WTC11 (cell line): ENCODE measurements around the gene ZC3H4. TPM values are rescaled to one million over a fixed set of nuclear protein-coding genes. Genes with fewer than 3 reads are reported as not detected.

Source experiments
- ATAC-seq: fragments of 200-7000 bp; cut with Tn5 transposase; 2 replicates; pipeline ENCODE4 v1.10.0; 2021; ENCODE audit warnings: mild to moderate bottlenecking, moderate library complexity
- CTCF ChIA-PET: fragments of 300-600 bp; sonication (Branson Sonifier 250); formaldehyde crosslinking; loops from one replicate; lab custom pipeline; 2021; ENCODE audit warnings: antibody characterized with exemption; lab: Charles Lee
- POLR2A ChIA-PET: fragments of 350-600 bp; sonication (Branson Sonifier 250); formaldehyde crosslinking; loops from one replicate; lab custom pipeline; 2021; ENCODE audit warnings: antibody characterized with exemption; lab: Charles Lee
- DNase-seq: peaks from one replicate; pipeline ENCODE4 v3.0.0; 2021; ENCODE audit warnings: low spot score
- H3K27ac Mint-ChIP-seq: 2 replicates; pipeline ENCODE4 v1.8.0; 2021; ENCODE audit warnings: mixed read lengths
- H3K27me3 Mint-ChIP-seq: 2 replicates; pipeline ENCODE4 v1.8.0; 2021; ENCODE audit warnings: low read depth, mild to moderate bottlenecking, moderate library complexity, mixed read lengths
- H3K36me3 Mint-ChIP-seq: 2 replicates; pipeline ENCODE4 v1.8.0; 2021; ENCODE audit warnings: mixed read lengths
- H3K4me1 Mint-ChIP-seq: 2 replicates; pipeline ENCODE4 v1.8.0; 2022; ENCODE audit warnings: mixed read lengths
- H3K4me3 Mint-ChIP-seq: 2 replicates; pipeline ENCODE4 v1.8.0; 2021; ENCODE audit warnings: mild to moderate bottlenecking, moderate library complexity, mixed read lengths
- H3K9me3 Mint-ChIP-seq: 2 replicates; pipeline ENCODE4 v1.8.0; 2021; ENCODE audit warnings: mixed read lengths
- ATF1 ChIP-seq: sonication (generic); formaldehyde crosslinking; IDR thresholded peaks from 2 replicates; pipeline ENCODE4 v1.8.1; 2023; ENCODE audit warnings: mild to moderate bottlenecking, moderate library complexity, missing genetic modification reagents
- GTF2I ChIP-seq: fragments of 250-450 bp; sonication (Bioruptor Pico); conservative IDR thresholded peaks from 2 replicates; pipeline ENCODE4 v1.4.0; 2021; ENCODE audit warnings: mild to moderate bottlenecking
- HMGA2 ChIP-seq: fragments of 250-450 bp; sonication (Bioruptor Pico); IDR thresholded peaks from 2 replicates; pipeline ENCODE4 v1.4.0; 2021; ENCODE audit warnings: mild to moderate bottlenecking, moderate library complexity
- KAT7 ChIP-seq: sonication (generic); formaldehyde crosslinking; IDR thresholded peaks from 2 replicates; pipeline ENCODE4 v1.8.1; 2023; ENCODE audit warnings: missing genetic modification reagents, mild to moderate bottlenecking, borderline replicate concordance
- OVOL2 ChIP-seq: fragments of 250-450 bp; sonication (Bioruptor Pico); IDR thresholded peaks from 2 replicates; pipeline ENCODE4 v1.9.0; 2021; ENCODE audit warnings: mild to moderate bottlenecking, borderline replicate concordance
- PRRX2 ChIP-seq: fragments of 250-450 bp; sonication (Bioruptor Pico); IDR thresholded peaks from 2 replicates; pipeline ENCODE4 v1.8.0; 2021; ENCODE audit warnings: mild to moderate bottlenecking
- TCF7 ChIP-seq: sonication (generic); formaldehyde crosslinking; IDR thresholded peaks from 2 replicates; pipeline ENCODE4 v1.8.0; 2022; ENCODE audit warnings: mild to moderate bottlenecking, low read depth, missing genetic modification reagents, moderate library complexity
- ZNF121 ChIP-seq: sonication (generic); formaldehyde crosslinking; IDR thresholded peaks from 2 replicates; pipeline ENCODE4 v1.8.0; 2023; ENCODE audit warnings: missing genetic modification reagents
- ZNF219 ChIP-seq: sonication (generic); formaldehyde crosslinking; IDR thresholded peaks from 2 replicates; pipeline ENCODE4 v1.8.0; 2023; ENCODE audit warnings: missing genetic modification reagents, mild to moderate bottlenecking, borderline replicate concordance
- ZNF263 ChIP-seq: sonication (generic); formaldehyde crosslinking; IDR thresholded peaks from 2 replicates; pipeline ENCODE4 v1.8.1; 2022; ENCODE audit warnings: low read depth, mild to moderate bottlenecking, moderate library complexity, missing genetic modification reagents
- ZNF416 ChIP-seq: fragments of 250-450 bp; sonication (Bioruptor Pico); IDR thresholded peaks from 2 replicates; pipeline ENCODE4 v1.9.0; 2021; ENCODE audit warnings: mild to moderate bottlenecking, inconsistent platforms
- ZNF423 ChIP-seq: fragments of 250-450 bp; sonication (Bioruptor Pico); IDR thresholded peaks from 2 replicates; pipeline ENCODE4 v2.1.2; 2022; ENCODE audit warnings: mild to moderate bottlenecking, moderate library complexity
- total RNA-seq: library from RNA; stranded (reverse); gene quantifications from 3 replicates; pipeline ENCODE4 v1.2.3, GENCODE V29; 2021
- TF ChIP-seq, protein P1 (sequence below): fragments of 250-450 bp; sonication (Bioruptor Pico); conservative IDR thresholded peaks from 2 replicates; pipeline ENCODE4 v1.9.0; 2021; ENCODE audit warnings: mild to moderate bottlenecking
- TF ChIP-seq, protein P2 (sequence below): sonication (generic); formaldehyde crosslinking; IDR thresholded peaks from 2 replicates; pipeline ENCODE4 v1.8.0; 2023; ENCODE audit warnings: missing genetic modification reagents, mild to moderate bottlenecking, borderline replicate concordance
- TF ChIP-seq, protein P3 (sequence below): fragments of 250-450 bp; sonication (Bioruptor Pico); IDR thresholded peaks from 2 replicates; pipeline ENCODE4 v1.9.0; 2021; ENCODE audit warnings: mild to moderate bottlenecking
- TF ChIP-seq, protein P4 (sequence below): fragments of 200-600 bp; IDR thresholded peaks from 2 replicates; pipeline ENCODE4 v1.8.0; 2022; ENCODE audit warnings: antibody characterized with exemption
- TF ChIP-seq, protein P5 (sequence below): fragments of 250-450 bp; sonication (Bioruptor Pico); IDR thresholded peaks from 2 replicates; pipeline ENCODE4 v1.9.0; 2021; ENCODE audit warnings: mild to moderate bottlenecking
- TF ChIP-seq, protein P6 (sequence below): sonication (generic); formaldehyde crosslinking; IDR thresholded peaks from 2 replicates; pipeline ENCODE4 v1.8.1; 2023; ENCODE audit warnings: mild to moderate bottlenecking, missing genetic modification reagents, borderline replicate concordance

The ZC3H4 gene
- total RNA-seq, 1 experiment from 2014 or later: 67.2 TPM

DNA sequence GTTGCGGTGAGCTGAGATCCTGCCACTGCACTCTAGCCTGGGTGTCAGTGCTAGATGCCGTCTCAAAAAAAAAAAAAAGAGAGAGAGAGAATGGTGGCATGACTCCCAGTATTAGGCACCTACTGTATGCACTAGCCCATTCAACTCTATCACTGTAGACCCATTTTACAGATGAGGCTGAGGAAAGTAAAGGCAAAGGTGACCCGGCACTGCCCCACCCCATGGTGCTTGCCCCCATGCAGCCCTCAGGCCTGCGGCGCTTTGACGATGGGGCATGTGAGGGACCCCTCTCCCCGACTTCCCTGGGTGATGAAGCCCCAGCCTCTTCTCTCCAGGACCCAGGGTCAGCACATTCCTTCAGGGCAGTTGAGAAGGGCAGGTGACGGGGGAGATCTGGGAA lies 86.7 kb downstream of the ZC3H4 start:
- peaks cover 18% of the 10 kb centered on the region for H3K4me1 Mint-ChIP-seq
- no peak overlapping the region for H3K4me3 Mint-ChIP-seq
- H3K27me3 Mint-ChIP-seq: peaks cover 92% of the 10 kb centered on the region
- H3K9me3 Mint-ChIP-seq: no peaks in the 10 kb centered on the region
- TF ChIP-seq GTF2I (CRISPR knock-in tag): 0 out of 2 replicates have a peak, but pooled peaks have one; percentile 43
- no peak for TF ChIP-seq OVOL2
- TF ChIP-seq, all 79 proteins: peak for 1
- POLR2A ChIA-PET: no interaction called here
- CTCF ChIA-PET: interaction anchor here (2.3 kb wide), 1 partner anchor 14 kb away, joined by 13 read pairs; no protein-coding TSS in a partner anchor
- DNase-seq: no peak
- no peak overlapping the region for H3K27ac Mint-ChIP-seq
- no peaks in the 10 kb centered on the region for H3K36me3 Mint-ChIP-seq
- no peak for ATAC-seq

DNA sequence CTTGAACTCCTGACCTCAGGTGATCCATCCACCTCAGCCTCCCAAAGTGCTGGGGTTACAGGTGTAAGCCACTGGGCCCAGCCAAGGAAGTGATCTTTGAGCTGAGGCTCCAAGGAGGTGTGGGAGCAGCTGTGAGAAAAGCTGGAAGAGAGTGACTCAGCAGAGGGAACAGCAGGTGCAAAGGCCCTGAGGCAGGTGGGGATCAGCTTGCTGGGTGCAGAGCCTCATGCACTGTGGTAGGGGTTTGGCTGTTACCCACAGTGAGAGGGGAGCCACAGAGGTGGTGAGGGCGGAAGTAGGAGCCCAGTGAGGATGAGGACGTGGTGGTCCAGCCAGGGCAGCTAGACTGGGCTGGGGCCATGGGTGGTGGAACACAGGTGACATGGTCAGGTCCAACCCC lies 87.4 kb downstream of the ZC3H4 start:
- H3K4me1 Mint-ChIP-seq: peaks cover 18% of the 10 kb centered on the region
- H3K27me3 Mint-ChIP-seq: peaks cover 92% of the 10 kb centered on the region
- DNase-seq (no peak), ATAC-seq (no peak)
- POLR2A ChIA-PET: interaction anchor here (0.6 kb wide), 1 partner anchor 84 kb away, joined by 3 read pairs; no protein-coding TSS in a partner anchor
- TF ChIP-seq HMGA2 (CRISPR knock-in tag): no peak
- TF ChIP-seq, protein P1, sequence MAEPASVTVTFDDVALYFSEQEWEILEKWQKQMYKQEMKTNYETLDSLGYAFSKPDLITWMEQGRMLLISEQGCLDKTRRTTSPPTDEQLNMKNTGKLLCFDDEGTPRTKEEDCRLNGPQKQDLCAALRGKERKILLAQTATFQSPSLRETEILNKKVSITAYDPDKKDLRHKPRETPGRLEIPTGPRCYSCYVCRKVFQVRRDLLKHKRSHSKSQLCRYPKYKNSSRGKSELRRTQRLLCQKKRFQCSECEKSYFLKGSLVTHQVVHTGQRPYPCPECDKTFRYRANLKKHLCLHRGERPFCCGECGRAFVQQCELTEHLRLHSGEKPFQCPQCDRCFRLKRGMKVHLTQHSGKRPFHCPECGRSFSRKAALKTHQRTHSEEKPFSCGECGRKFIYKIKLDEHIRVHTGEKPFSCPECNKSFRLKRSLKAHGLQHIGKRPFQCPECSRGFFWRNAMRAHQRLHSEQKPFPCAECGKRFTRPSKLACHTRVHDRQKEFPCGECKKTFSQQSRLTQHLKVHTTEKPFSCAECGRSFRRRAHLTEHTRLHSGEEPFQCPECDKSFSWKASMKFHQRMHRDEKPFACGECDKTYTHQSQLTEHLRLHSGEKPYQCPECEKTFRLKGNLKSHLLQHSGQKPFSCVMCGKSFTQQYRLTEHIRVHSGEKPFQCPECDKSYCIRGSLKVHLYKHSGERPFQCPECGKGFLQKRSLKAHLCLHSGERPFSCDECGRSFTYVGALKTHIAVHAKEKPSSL: no peak
- TF ChIP-seq ZNF121: no peak
- no peak for TF ChIP-seq ATF1 (CRISPR knock-in tag)
- TF ChIP-seq ZNF416 (CRISPR knock-in tag): no peak
- TF ChIP-seq TCF7: no peak
- no peak for TF ChIP-seq ZNF423
- TF ChIP-seq, protein P2, sequence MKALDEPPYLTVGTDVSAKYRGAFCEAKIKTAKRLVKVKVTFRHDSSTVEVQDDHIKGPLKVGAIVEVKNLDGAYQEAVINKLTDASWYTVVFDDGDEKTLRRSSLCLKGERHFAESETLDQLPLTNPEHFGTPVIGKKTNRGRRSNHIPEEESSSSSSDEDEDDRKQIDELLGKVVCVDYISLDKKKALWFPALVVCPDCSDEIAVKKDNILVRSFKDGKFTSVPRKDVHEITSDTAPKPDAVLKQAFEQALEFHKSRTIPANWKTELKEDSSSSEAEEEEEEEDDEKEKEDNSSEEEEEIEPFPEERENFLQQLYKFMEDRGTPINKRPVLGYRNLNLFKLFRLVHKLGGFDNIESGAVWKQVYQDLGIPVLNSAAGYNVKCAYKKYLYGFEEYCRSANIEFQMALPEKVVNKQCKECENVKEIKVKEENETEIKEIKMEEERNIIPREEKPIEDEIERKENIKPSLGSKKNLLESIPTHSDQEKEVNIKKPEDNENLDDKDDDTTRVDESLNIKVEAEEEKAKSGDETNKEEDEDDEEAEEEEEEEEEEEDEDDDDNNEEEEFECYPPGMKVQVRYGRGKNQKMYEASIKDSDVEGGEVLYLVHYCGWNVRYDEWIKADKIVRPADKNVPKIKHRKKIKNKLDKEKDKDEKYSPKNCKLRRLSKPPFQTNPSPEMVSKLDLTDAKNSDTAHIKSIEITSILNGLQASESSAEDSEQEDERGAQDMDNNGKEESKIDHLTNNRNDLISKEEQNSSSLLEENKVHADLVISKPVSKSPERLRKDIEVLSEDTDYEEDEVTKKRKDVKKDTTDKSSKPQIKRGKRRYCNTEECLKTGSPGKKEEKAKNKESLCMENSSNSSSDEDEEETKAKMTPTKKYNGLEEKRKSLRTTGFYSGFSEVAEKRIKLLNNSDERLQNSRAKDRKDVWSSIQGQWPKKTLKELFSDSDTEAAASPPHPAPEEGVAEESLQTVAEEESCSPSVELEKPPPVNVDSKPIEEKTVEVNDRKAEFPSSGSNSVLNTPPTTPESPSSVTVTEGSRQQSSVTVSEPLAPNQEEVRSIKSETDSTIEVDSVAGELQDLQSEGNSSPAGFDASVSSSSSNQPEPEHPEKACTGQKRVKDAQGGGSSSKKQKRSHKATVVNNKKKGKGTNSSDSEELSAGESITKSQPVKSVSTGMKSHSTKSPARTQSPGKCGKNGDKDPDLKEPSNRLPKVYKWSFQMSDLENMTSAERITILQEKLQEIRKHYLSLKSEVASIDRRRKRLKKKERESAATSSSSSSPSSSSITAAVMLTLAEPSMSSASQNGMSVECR (CRISPR knock-in tag): no peak
- TF ChIP-seq, protein P3, sequence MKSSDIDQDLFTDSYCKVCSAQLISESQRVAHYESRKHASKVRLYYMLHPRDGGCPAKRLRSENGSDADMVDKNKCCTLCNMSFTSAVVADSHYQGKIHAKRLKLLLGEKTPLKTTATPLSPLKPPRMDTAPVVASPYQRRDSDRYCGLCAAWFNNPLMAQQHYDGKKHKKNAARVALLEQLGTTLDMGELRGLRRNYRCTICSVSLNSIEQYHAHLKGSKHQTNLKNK: no peak
- TF ChIP-seq ZNF219: no peak
- TF ChIP-seq PRRX2 (CRISPR knock-in tag): no peak
- no peak for TF ChIP-seq KAT7 (CRISPR knock-in tag)
- TF ChIP-seq, protein P4, sequence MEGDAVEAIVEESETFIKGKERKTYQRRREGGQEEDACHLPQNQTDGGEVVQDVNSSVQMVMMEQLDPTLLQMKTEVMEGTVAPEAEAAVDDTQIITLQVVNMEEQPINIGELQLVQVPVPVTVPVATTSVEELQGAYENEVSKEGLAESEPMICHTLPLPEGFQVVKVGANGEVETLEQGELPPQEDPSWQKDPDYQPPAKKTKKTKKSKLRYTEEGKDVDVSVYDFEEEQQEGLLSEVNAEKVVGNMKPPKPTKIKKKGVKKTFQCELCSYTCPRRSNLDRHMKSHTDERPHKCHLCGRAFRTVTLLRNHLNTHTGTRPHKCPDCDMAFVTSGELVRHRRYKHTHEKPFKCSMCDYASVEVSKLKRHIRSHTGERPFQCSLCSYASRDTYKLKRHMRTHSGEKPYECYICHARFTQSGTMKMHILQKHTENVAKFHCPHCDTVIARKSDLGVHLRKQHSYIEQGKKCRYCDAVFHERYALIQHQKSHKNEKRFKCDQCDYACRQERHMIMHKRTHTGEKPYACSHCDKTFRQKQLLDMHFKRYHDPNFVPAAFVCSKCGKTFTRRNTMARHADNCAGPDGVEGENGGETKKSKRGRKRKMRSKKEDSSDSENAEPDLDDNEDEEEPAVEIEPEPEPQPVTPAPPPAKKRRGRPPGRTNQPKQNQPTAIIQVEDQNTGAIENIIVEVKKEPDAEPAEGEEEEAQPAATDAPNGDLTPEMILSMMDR: no peak
- no peak overlapping the region for H3K27ac Mint-ChIP-seq
- H3K9me3 Mint-ChIP-seq: no peaks in the 10 kb centered on the region
- H3K4me3 Mint-ChIP-seq: no peak overlapping the region
- H3K36me3 Mint-ChIP-seq: no peaks in the 10 kb centered on the region
- CTCF ChIA-PET: interaction anchor here (1.1 to 2.3 kb wide), 3 partner anchors 10 to 22 kb away, joined by 3 to 13 read pairs (median 3); no protein-coding TSS in a partner anchor

DNA sequence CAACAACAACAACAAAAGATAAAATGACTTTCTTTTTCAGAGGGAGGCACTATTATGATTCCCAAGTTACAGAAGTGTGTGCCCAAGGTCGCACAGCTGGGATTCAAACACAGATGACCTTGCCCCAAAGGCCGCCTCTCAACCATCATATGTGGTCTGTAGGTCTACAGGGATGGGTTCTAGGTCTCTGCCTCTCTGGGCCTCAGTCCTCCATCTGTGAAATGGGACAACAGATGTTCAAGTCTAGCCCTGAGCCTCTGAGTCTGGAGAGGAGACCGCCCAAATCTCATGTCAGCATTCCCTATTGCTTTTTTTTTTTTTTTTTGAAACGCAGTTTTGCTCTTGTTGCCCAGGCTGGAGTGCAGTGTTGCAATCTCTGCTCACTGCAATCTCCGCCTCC lies 89.1 kb downstream of the ZC3H4 start:
- Mint-ChIP-seq H3K27me3 (peaks cover 91% of the 10 kb centered on the region), H3K9me3 (no peaks in the 10 kb centered on the region), H3K27ac (no peak overlapping the region), H3K4me3 (no peak overlapping the region), H3K36me3 (no peaks in the 10 kb centered on the region), H3K4me1 (peaks cover 19% of the 10 kb centered on the region)
- ATAC-seq (no peak), DNase-seq (no peak)
- ChIA-PET POLR2A (no interaction called here), CTCF (interaction anchor here (4.3 kb wide), 1 partner anchor 12 kb away, joined by 58 read pairs; no protein-coding TSS in a partner anchor)
- TF ChIP-seq ZNF263 (CRISPR knock-in tag) (no peak), OVOL2 (no peak)
- TF ChIP-seq, protein P5, sequence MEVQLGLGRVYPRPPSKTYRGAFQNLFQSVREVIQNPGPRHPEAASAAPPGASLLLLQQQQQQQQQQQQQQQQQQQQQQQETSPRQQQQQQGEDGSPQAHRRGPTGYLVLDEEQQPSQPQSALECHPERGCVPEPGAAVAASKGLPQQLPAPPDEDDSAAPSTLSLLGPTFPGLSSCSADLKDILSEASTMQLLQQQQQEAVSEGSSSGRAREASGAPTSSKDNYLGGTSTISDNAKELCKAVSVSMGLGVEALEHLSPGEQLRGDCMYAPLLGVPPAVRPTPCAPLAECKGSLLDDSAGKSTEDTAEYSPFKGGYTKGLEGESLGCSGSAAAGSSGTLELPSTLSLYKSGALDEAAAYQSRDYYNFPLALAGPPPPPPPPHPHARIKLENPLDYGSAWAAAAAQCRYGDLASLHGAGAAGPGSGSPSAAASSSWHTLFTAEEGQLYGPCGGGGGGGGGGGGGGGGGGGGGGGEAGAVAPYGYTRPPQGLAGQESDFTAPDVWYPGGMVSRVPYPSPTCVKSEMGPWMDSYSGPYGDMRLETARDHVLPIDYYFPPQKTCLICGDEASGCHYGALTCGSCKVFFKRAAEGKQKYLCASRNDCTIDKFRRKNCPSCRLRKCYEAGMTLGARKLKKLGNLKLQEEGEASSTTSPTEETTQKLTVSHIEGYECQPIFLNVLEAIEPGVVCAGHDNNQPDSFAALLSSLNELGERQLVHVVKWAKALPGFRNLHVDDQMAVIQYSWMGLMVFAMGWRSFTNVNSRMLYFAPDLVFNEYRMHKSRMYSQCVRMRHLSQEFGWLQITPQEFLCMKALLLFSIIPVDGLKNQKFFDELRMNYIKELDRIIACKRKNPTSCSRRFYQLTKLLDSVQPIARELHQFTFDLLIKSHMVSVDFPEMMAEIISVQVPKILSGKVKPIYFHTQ (CRISPR knock-in tag): no peak
- TF ChIP-seq, protein P6, sequence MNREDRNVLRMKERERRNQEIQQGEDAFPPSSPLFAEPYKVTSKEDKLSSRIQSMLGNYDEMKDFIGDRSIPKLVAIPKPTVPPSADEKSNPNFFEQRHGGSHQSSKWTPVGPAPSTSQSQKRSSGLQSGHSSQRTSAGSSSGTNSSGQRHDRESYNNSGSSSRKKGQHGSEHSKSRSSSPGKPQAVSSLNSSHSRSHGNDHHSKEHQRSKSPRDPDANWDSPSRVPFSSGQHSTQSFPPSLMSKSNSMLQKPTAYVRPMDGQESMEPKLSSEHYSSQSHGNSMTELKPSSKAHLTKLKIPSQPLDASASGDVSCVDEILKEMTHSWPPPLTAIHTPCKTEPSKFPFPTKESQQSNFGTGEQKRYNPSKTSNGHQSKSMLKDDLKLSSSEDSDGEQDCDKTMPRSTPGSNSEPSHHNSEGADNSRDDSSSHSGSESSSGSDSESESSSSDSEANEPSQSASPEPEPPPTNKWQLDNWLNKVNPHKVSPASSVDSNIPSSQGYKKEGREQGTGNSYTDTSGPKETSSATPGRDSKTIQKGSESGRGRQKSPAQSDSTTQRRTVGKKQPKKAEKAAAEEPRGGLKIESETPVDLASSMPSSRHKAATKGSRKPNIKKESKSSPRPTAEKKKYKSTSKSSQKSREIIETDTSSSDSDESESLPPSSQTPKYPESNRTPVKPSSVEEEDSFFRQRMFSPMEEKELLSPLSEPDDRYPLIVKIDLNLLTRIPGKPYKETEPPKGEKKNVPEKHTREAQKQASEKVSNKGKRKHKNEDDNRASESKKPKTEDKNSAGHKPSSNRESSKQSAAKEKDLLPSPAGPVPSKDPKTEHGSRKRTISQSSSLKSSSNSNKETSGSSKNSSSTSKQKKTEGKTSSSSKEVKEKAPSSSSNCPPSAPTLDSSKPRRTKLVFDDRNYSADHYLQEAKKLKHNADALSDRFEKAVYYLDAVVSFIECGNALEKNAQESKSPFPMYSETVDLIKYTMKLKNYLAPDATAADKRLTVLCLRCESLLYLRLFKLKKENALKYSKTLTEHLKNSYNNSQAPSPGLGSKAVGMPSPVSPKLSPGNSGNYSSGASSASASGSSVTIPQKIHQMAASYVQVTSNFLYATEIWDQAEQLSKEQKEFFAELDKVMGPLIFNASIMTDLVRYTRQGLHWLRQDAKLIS: no peak
